ENCODE results near the gene GPR107. TPM values are rescaled to one million over a fixed set of nuclear protein-coding genes. Genes with fewer than 3 reads are reported as not detected.

Gene GPR107
- total RNA-seq, 4 donors from 2014 or later: 28.1 to 34.5 (median 32.9) TPM

DNA sequence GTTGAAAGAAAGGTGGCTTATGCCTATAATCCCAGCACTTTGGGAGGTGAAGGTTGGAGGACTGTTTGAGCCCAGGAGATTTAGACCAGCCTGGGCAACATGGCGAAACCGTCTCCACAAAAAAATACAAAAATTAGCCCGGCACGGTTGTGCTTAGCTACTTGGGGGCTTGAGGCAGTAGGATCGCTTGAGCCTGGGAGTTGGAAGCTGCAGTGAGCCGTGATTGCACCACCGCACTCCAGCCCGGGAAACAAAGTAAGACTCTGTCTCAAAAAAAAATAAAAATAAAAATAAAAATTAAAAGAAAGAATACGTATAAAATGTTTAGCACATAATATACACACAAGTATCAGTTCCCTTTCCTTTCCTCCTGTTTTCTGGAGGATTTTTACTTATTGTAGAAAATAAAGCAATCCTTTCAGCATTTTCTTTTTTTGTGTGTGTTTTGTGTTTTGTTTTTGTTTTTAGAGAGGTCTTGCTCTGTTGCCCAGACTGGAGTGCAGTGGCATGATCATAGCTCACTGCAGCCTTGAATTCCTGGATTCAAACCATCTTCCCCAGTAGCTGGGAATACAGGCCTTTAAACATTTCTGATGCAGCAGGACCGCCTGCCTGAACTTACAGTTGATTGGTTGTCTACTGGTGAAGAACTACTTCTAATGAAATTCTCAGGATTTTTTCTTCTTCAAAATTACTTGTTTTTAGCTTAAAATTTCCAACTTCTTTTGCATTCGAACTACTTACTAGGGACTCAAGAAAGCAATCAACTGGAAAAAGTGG, 4.1 kb upstream of the GPR107 start:
- peak in 1 of 2 donors; percentile 46 for DNase-seq (ENCODE audit: low spot score in 2 of 2)
- intact Hi-C loops (cut with DNase I; ENCODE audit: low total_unique reads): loop anchor here (10.0 kb wide), 1 partner anchor 165 kb away; no protein-coding TSS in a partner anchor
- 78 to 84% methylated on average over 11 of the region's 11 CpGs for WGBS, 2 donors
- no peak for TF ChIP-seq CTCF (IDR thresholded peaks at IDR 0.05)
- TF ChIP-seq POLR2A (IDR thresholded peaks at IDR 0.05): no peak
- no peak overlapping the region for H3K4me3 ChIP-seq (ENCODE audit: low read depth, poor library complexity, severe bottlenecking)

GRCh38 chr9:130050462-130050861, 3.2 kb upstream of the GPR107 start:
- H3K4me3 ChIP-seq (ENCODE audit: low read depth, poor library complexity, severe bottlenecking): no peak overlapping the region
- WGBS, 2 donors: 96 to 100% methylated on average over 3 of the region's 3 CpGs
- intact Hi-C loops (cut with DNase I; ENCODE audit: low total_unique reads): loop anchor here (10.0 kb wide), 1 partner anchor 166 kb away; no protein-coding TSS in a partner anchor
- DNase-seq (ENCODE audit: low spot score in 2 of 2): peak in 1 of 2 donors; percentile 1
- no peak for TF ChIP-seq POLR2A (IDR thresholded peaks at IDR 0.05)
- TF ChIP-seq CTCF (IDR thresholded peaks at IDR 0.05): no peak

DNA sequence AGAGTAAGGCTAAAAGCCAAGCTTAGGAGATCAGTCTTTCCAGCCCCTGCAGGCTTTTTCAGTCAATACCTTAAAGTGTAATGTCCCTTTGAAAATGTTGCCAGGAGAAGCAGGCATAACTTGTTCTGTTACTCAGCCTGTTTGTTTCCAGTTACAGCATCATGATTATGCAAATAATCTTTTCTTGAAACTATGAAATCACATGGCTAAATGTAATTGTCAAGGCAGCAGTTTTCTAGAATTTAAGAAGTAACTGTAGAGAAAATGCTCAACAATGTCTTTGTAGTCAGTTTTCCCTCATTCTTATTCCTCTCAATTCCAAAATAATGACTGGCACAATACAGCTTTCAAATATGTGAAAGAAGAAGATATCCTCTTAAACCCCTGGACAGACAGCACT, 1.9 kb upstream of the GPR107 start:
- intact Hi-C loops (cut with DNase I; ENCODE audit: low total_unique reads): loop anchor here (10.0 kb wide), 1 partner anchor 167 kb away; no protein-coding TSS in a partner anchor
- TF ChIP-seq POLR2A (IDR thresholded peaks at IDR 0.05): no peak
- TF ChIP-seq CTCF (IDR thresholded peaks at IDR 0.05): no peak
- DNase-seq (ENCODE audit: low spot score in 2 of 2): peak in 1 of 2 donors; percentile 47
- H3K4me3 ChIP-seq (ENCODE audit: low read depth, poor library complexity, severe bottlenecking): no peak overlapping the region

DNA sequence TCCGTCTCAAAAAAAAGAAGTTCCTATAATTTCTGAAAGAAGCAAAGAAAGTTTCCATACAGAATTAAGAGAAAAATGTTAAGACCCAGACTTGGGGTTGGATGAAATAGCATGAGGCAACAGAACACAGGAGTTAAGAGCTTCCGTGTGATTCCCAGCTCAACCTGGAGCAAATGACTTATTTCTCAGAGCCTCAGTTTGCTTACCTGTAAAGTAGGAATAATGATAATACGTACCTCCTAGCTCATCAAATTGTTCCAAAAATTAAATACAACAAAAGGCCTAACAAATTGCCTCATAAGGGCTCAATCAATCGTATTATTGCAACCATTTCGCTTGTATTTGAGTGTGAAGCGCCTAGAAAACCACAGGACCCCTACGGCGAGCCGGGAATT, 600 bp upstream of the GPR107 start:
- intact Hi-C loops (cut with DNase I; ENCODE audit: low total_unique reads): loop anchor here (10.0 kb wide), 1 partner anchor 168 kb away; no protein-coding TSS in a partner anchor
- no peak for DNase-seq (ENCODE audit: low spot score in 2 of 2)
- TF ChIP-seq CTCF (IDR thresholded peaks at IDR 0.05): no peak
- TF ChIP-seq POLR2A (IDR thresholded peaks at IDR 0.05): no peak
- H3K4me3 ChIP-seq (ENCODE audit: low read depth, poor library complexity, severe bottlenecking): peak overlapping the region; percentile 100
- 9 to 16% methylated on average over 9 of the region's 9 CpGs for WGBS, 2 donors

DNA sequence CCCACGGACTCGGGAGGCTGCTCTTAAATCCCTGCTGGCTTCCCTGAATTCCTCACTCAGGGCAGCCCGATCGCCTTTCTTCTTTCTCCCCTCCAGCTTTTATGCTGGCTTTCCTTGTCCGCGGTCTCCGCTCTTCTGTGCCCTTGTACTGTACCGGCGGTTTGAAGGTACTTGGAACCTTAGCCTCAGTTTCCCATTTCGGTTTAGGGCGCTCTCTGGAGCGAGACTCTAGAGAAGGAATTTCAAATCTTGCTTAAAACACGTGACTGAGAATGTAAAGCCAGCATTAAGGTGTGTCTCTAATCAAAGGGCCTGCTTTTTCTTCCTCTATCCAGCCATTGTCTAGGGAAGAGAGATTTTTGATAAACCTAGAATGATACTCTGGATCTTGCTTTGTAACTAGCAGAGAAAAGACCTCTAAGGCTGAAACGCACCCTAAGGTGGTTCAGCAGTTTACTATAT, 650 bp downstream of the GPR107 start:
- peak overlapping the region; percentile 100 for H3K4me3 ChIP-seq (ENCODE audit: low read depth, poor library complexity, severe bottlenecking)
- intact Hi-C loops (cut with DNase I; ENCODE audit: low total_unique reads): loop anchor here (10.0 kb wide), 1 partner anchor 170 kb away; no protein-coding TSS in a partner anchor
- WGBS, 2 donors: 3 to 5% methylated on average over 14 of the region's 14 CpGs
- TF ChIP-seq CTCF (IDR thresholded peaks at IDR 0.05) (no peak), POLR2A (IDR thresholded peaks at IDR 0.05) (no peak)
- no peak for DNase-seq (ENCODE audit: low spot score in 2 of 2)

All from lower leg skin (tissue), 4 donors.